Stimulated activated naive B cell treated with anti-CD40 and anti-IgM and Interleukin-4, amounts not matched to agents 10 μg/mL and 1 μg/mL and 100 μg/mL, for 72 hours (primary cell): ENCODE results near the gene PSAP.
"Not testable (repeated sequence)": the region's sequence is repeated elsewhere in the genome, so short reads cannot be mapped to it uniquely, and the experiment has no call there.

Experiments
- ATAC-seq, 2 donors: fragments of 150-1000 bp; cut with Tn5 transposase; replicated peaks; 2 replicates each; pipeline ENCODE4 v1.10.0; 2021; ENCODE audit warnings: moderate library complexity in 1 of 2
- DNase-seq: peaks from one replicate; pipeline ENCODE4 v3.0.0; 2021
- H3K27ac Mint-ChIP-seq: one replicate; pipeline ENCODE4 v1.8.0; 2022; ENCODE audit warnings: mild to moderate bottlenecking, mixed read lengths
- H3K27me3 Mint-ChIP-seq, 2 donors: one replicate each; pipeline ENCODE4 v1.8.0; 2022; ENCODE audit warnings: mixed read lengths in 2 of 2
- H3K36me3 Mint-ChIP-seq, 2 donors: one replicate each; pipeline ENCODE4 v1.8.0; 2022; ENCODE audit warnings: mixed read lengths in 2 of 2, mild to moderate bottlenecking in 1 of 2
- H3K4me1 Mint-ChIP-seq, 2 donors: one replicate each; pipeline ENCODE4 v1.8.0; 2022; ENCODE audit warnings: mixed read lengths in 2 of 2, mild to moderate bottlenecking in 1 of 2
- H3K4me3 Mint-ChIP-seq, 2 donors: one replicate each; pipeline ENCODE4 v1.8.0; 2022; ENCODE audit warnings: mild to moderate bottlenecking in 2 of 2, mixed read lengths in 2 of 2, moderate library complexity in 1 of 2
- H3K9me3 Mint-ChIP-seq, 2 donors: one replicate each; pipeline ENCODE4 v1.8.0; 2022; ENCODE audit warnings: mixed read lengths in 2 of 2, mild to moderate bottlenecking in 1 of 2

The PSAP gene

GRCh38 chr10:71860243-71861029, 9.4 kb upstream of the PSAP start:
- Mint-ChIP-seq H3K27me3 (no peaks in the 10 kb centered on the region), H3K9me3 (no peaks in the 10 kb centered on the region), H3K36me3 (no peaks in the 10 kb centered on the region), H3K4me1 (peaks cover 25 to 27% of the 10 kb centered on the region in 2 donors), H3K4me3 (no peak overlapping the region), H3K27ac (peak overlapping the region; percentile 59)
- ATAC-seq: peak; percentile 74 to 78
- no peak for DNase-seq

DNA sequence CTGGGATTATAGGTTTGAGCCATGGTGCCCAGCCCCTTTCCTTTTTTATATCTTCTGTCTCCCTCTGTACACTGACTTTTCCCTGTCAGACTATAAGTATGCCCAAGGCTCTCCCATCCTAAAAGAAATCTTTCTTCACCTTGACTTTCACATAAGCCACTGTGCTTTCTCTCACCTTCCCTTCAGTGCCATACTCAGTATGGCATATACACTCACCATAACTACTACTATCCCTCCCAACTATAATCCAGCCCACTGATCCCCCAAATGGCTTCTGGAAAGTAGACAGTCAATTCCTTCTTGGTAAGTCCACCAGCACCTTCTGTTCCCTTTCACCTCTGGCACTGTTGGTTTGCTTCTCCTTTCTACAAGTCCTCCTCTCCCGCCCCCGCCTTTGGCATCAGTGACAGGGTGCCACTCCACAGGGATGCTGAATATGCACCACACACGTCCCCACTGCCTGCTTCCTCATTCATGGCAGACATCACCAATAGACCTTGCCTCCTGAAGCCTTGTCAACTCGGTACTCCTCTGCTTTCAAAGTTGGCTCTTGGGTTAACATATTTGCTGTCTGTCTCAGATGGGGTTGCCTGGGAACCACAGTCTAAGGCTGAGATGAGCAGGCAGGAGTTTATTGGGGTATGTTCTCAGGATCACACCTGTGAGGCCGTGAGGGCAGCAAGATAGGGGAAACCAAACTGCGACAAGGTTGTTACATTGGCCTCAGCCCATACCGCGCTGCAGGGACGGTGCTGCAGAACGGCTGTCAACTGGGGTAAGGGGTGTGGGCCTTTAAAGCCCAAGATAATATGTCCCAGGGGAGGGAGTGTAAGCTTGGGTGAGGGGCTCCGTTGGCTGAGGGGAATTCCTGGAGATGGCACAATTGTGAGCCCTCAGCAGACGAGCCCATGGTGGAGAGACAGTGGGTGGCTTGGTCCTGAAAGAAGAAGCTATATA, 7.2 kb upstream of the PSAP start:
- peaks cover 22 to 27% of the 10 kb centered on the region in 2 donors for H3K4me1 Mint-ChIP-seq
- H3K9me3 Mint-ChIP-seq: no peaks in the 10 kb centered on the region
- H3K27me3 Mint-ChIP-seq: no peaks in the 10 kb centered on the region
- H3K27ac Mint-ChIP-seq: no peak overlapping the region
- no peaks in the 10 kb centered on the region for H3K36me3 Mint-ChIP-seq
- H3K4me3 Mint-ChIP-seq: no peak overlapping the region
- ATAC-seq (peak; percentile 45 to 58), DNase-seq (no peak)

- ATAC-seq: no peak
- H3K4me3 Mint-ChIP-seq: no peak overlapping the region
- no peaks in the 10 kb centered on the region for H3K9me3 Mint-ChIP-seq
- no peaks in the 10 kb centered on the region for H3K36me3 Mint-ChIP-seq
- no peaks in the 10 kb centered on the region for H3K27me3 Mint-ChIP-seq
- peaks cover 32 to 40% of the 10 kb centered on the region in 2 donors for H3K4me1 Mint-ChIP-seq
- no peak for DNase-seq
- no peak overlapping the region for H3K27ac Mint-ChIP-seq
Observed at GRCh38 chr10:71856619-71857018, 5.6 kb upstream of the PSAP start.

GRCh38 chr10:71854031-71854430, 3.0 kb upstream of the PSAP start:
- DNase-seq (no peak), ATAC-seq (no peak)
- Mint-ChIP-seq H3K27ac (no peak overlapping the region), H3K27me3 (no peaks in the 10 kb centered on the region), H3K4me3 (no peak overlapping the region), H3K36me3 (peaks cover 0 to 3% of the 10 kb centered on the region in 2 donors), H3K4me1 (peaks cover 30 to 40% of the 10 kb centered on the region in 2 donors), H3K9me3 (peaks cover 0 to 2% of the 10 kb centered on the region in 2 donors)

DNA sequence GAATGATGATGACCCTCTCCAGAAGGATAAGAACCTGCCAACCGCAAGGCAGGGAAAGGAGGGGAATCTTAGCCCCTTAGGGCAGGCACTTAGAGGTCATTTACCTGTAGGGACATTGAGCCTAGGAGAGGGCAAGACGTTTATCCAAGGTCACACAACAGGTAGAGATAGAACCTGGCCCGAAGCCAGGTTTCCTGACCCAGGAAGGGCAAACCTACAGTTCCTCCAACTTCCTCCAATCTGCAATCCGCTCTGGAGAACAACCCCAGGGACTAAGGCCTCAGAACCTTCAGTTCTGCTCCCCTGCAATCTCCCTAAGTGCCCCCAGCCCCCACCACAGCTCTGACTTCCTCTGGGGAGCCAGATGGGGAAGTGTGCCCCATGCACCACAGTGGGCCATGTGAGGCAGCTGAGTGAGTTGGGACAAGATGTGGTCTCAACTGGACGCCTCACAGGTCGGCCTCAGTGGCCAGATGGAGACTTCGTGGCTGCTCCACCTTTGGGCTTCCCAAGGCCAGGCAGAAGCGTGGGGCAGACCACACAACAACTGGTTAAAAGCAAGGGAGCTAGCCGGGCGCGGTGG, 1.4 kb upstream of the PSAP start:
- H3K4me1 Mint-ChIP-seq: peaks cover 31 to 46% of the 10 kb centered on the region in 2 donors
- no peaks in the 10 kb centered on the region for H3K27me3 Mint-ChIP-seq
- ATAC-seq (peak in 1 of 2 donors; percentile 14), DNase-seq (no peak)
- peak overlapping the region in 1 of 2 donors; percentile 28 for H3K4me3 Mint-ChIP-seq
- peaks cover 0 to 8% of the 10 kb centered on the region in 2 donors for H3K36me3 Mint-ChIP-seq
- peak overlapping the region; percentile 68 for H3K27ac Mint-ChIP-seq
- H3K9me3 Mint-ChIP-seq: peaks cover 0 to 2% of the 10 kb centered on the region in 2 donors

DNA sequence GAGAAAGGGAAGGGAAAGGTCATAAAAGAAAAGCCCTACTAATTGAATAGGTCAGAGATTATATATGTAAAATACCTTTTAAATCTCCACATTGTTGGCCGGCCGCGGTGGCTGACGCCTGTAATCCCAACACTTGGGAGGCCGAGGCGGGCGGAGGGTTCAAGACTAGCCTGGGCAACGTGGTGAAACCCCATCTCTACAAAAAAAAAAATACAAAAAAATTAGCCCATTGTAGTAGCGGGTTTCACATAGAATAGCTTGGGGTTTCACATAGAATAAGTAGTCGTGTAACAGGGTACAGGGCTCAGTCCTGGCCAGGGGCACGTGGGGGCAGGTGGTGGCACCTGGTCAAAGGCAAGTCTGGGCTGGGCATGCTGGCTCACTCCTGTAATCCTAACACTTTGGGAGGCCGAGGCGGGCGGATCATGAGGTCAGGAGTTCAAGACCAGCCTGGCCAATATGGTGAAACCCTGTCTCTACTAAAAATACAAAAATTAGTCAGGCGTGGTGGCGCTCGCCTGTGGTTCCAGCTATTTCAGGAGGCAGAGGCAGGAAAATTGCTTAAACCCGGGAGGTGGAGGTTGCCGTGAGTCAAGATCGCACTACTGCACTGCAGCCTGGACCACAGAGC, 529 bp upstream of the PSAP start:
- not testable (repeated sequence) for DNase-seq, H3K27me3 Mint-ChIP-seq, H3K9me3 Mint-ChIP-seq
- H3K4me1 Mint-ChIP-seq: peaks cover 33 to 54% of the 10 kb centered on the region in 2 donors
- peak; percentile 11 to 22 for ATAC-seq
- peak overlapping the region; percentile 86 to 89 for H3K4me3 Mint-ChIP-seq
- H3K27ac Mint-ChIP-seq: peak overlapping the region; percentile 91
- peaks cover 3 to 13% of the 10 kb centered on the region in 2 donors for H3K36me3 Mint-ChIP-seq

- Mint-ChIP-seq H3K4me1 (peaks cover 33 to 60% of the 10 kb centered on the region in 2 donors), H3K27me3 (no peaks in the 10 kb centered on the region), H3K27ac (peak overlapping the region; percentile 91), H3K36me3 (peaks cover 3 to 13% of the 10 kb centered on the region in 2 donors), H3K9me3 (peaks cover 0 to 2% of the 10 kb centered on the region in 2 donors), H3K4me3 (peak overlapping the region; percentile 86 to 89)
- DNase-seq (no peak), ATAC-seq (no peak)
Observed at GRCh38 chr10:71850021-71850742, 869 bp downstream of the PSAP start.

DNA sequence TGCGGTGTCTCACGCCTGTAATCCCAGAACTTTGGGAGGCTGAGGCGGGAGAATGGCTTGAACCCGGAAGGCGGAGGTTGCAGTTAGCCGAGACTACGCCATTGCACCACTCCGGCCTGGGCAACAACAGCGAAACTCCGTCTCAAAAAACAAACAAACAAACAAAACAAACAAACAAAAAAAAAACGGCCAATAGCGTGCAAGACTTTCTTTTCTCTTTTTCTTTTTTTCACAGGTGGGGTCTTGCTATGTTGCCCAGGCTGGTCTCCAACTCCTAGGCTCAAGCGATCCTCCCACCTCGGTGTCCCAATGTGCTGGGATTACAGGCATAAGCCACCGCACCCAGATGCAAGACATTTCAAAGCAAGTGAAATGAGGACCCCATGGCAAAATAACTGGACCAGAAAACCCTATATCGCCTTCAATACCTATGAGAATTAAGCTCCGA, 1.6 kb downstream of the PSAP start:
- Mint-ChIP-seq H3K9me3 (peaks cover 0 to 2% of the 10 kb centered on the region in 2 donors), H3K4me3 (peak overlapping the region; percentile 86 to 89), H3K27me3 (no peaks in the 10 kb centered on the region), H3K27ac (no peak overlapping the region), H3K36me3 (peaks cover 3 to 16% of the 10 kb centered on the region in 2 donors), H3K4me1 (peaks cover 35 to 61% of the 10 kb centered on the region in 2 donors)
- DNase-seq (no peak), ATAC-seq (no peak)

DNA sequence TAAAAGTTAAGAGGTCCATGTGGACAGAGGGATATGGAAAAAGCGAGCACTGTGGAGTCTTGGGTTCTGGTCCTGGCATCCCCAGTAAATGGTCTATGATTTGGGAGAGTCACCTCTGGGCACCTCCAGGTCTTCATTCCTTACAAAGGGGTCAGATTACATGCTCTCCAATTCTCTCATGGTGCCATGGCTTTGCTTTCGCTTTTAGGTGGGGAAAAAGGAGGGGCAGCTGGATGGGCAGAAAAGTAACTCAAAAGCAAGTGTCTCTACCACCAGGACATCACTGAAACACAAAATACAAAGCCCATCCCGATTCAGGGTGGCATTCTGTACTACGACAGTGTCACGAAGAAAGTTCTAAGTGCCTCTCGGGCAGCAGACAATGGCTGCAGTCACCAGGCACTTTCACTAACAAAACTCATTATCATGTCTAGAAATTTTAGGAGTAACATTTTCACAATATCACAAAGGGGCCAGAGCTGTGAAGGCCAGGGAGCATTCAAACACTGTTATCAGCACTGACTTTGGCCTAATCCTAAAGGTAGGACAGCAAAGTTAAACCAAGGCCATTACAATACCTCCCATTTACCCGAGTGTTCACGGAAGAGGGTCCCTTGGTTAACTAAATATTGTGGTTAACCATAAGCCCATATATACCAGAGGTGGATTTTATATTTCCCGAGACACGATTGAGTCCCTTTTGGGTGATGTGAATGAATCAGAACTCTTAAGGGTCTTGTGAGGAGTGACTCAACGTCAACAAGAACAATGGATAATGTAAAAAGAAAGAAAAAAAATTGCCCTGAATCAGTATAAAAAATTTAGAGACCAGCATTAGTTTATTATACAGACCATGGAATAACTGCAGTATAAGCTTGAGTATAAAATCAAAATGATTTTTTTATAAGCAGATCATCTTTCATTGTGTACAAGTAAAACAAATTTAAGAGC, 2.5 kb downstream of the PSAP start:
- Mint-ChIP-seq H3K27ac (peak overlapping the region; percentile 32), H3K4me3 (no peak overlapping the region), H3K27me3 (no peaks in the 10 kb centered on the region), H3K4me1 (peaks cover 35 to 69% of the 10 kb centered on the region in 2 donors), H3K9me3 (peaks cover 0 to 2% of the 10 kb centered on the region in 2 donors), H3K36me3 (peaks cover 3 to 16% of the 10 kb centered on the region in 2 donors)
- no peak for DNase-seq
- no peak for ATAC-seq

GRCh38 chr10:71847418-71847817, 3.6 kb downstream of the PSAP start:
- peaks cover 3 to 23% of the 10 kb centered on the region in 2 donors for H3K36me3 Mint-ChIP-seq
- no peak for ATAC-seq

GRCh38 chr10:71846816-71847215, 4.2 kb downstream of the PSAP start:
- Mint-ChIP-seq H3K9me3 (peaks cover 0 to 2% of the 10 kb centered on the region in 2 donors), H3K4me3 (no peak overlapping the region), H3K27ac (no peak overlapping the region), H3K4me1 (peaks cover 35 to 76% of the 10 kb centered on the region in 2 donors), H3K36me3 (peaks cover 3 to 23% of the 10 kb centered on the region in 2 donors), H3K27me3 (no peaks in the 10 kb centered on the region)
- DNase-seq (no peak), ATAC-seq (no peak)

More at GRCh38 chr10:71847418-71847817, 3.6 kb downstream of the PSAP start:
- Mint-ChIP-seq H3K9me3 (peaks cover 0 to 2% of the 10 kb centered on the region in 2 donors), H3K27me3 (no peaks in the 10 kb centered on the region), H3K27ac (no peak overlapping the region), H3K4me3 (no peak overlapping the region), H3K4me1 (peaks cover 40 to 76% of the 10 kb centered on the region in 2 donors)
- DNase-seq: no peak
